Lower leg skin (tissue), 3 donors: Measurements from ENCODE around the gene GINS2.

Experiments used
- CTCF ChIP-seq, 3 donors: fragments of 450-650 bp; IDR thresholded peaks; one replicate each; pipeline ENCODE4 v1.5.1; 2016; ENCODE audit warnings: antibody characterized with exemption in 3 of 3, mild to moderate bottlenecking in 3 of 3, moderate library complexity in 2 of 3
- POLR2A ChIP-seq, 2 donors: fragments of 450-650 bp; IDR thresholded peaks; one replicate each; pipeline ENCODE4 v1.6.1; 2016 to 2017; ENCODE audit warnings: antibody characterized with exemption in 2 of 2, mild to moderate bottlenecking in 1 of 2, moderate library complexity in 1 of 2

GRCh38 chr16:85690469-85691064 lies 1.8 kb upstream of the GINS2 start:
- TF ChIP-seq CTCF (IDR thresholded peaks at IDR 0.05) (no peak), POLR2A (IDR thresholded peaks at IDR 0.05) (no peak)
